Hepatocyte (in vitro differentiated cells): Measurements from ENCODE around the gene ARL16. TPM values are rescaled to one million over a fixed set of nuclear protein-coding genes. Genes with fewer than 3 reads are reported as not detected.

Experiments
- DNase-seq: peaks from one replicate; pipeline ENCODE4 v3.0.0-alpha.2; 2016; ENCODE audit warnings: low spot score
- H2AFZ ChIP-seq: fragments of 200-600 bp; sonication (generic); 2 replicates; pipeline ENCODE4 v1.6.0; 2016; ENCODE audit warnings: antibody characterized with exemption, mild to moderate bottlenecking
- H3K27ac ChIP-seq: fragments of 200-600 bp; sonication (generic); 2 replicates; pipeline ENCODE4 v1.5.1; 2016; ENCODE audit warnings: mild to moderate bottlenecking
- H3K27me3 ChIP-seq: fragments of 200-600 bp; sonication (generic); 2 replicates; pipeline ENCODE4 v1.6.1; 2016
- H3K36me3 ChIP-seq: fragments of 200-600 bp; sonication (generic); replicated peaks from 2 replicates; pipeline ENCODE4 v1.5.1; 2016; ENCODE audit warnings: low read depth; ENCODE audit not compliant: insufficient read depth
- H3K4me1 ChIP-seq: fragments of 200-600 bp; sonication (generic); 2 replicates; pipeline ENCODE4 v1.5.1; 2016; ENCODE audit warnings: mild to moderate bottlenecking, moderate library complexity; ENCODE audit not compliant: insufficient read depth
- H3K4me2 ChIP-seq: fragments of 200-600 bp; sonication (generic); 2 replicates; pipeline ENCODE4 v1.6.0; 2016
- H3K4me3 ChIP-seq: fragments of 200-600 bp; sonication (generic); 2 replicates; pipeline ENCODE4 v1.5.1; 2016; ENCODE audit warnings: mild to moderate bottlenecking
- H3K79me2 ChIP-seq: fragments of 200-600 bp; sonication (generic); 2 replicates; pipeline ENCODE4 v1.6.0; 2017; ENCODE audit warnings: mild to moderate bottlenecking
- H3K9me2 ChIP-seq: fragments of 200-600 bp; sonication (generic); replicated peaks from 2 replicates; pipeline ENCODE4 v1.6.0; 2017; ENCODE audit warnings: mild to moderate bottlenecking; ENCODE audit not compliant: insufficient read depth
- H3K9me3 ChIP-seq: fragments of 200-600 bp; sonication (generic); 2 replicates; pipeline ENCODE4 v1.5.1; 2016; ENCODE audit warnings: low read depth, mild to moderate bottlenecking
- H4K20me1 ChIP-seq: fragments of 200-600 bp; sonication (generic); 2 replicates; pipeline ENCODE4 v1.6.0; 2016; ENCODE audit warnings: mild to moderate bottlenecking; ENCODE audit not compliant: insufficient read depth, poor library complexity, severe bottlenecking
- CTCF ChIP-seq: fragments of 200-600 bp; sonication (generic); IDR thresholded peaks from 2 replicates; pipeline ENCODE4 v1.5.1; 2016; ENCODE audit warnings: antibody characterized with exemption, mild to moderate bottlenecking; ENCODE audit not compliant: poor library complexity
- EZH2 ChIP-seq: fragments of 200-600 bp; sonication (generic); IDR thresholded peaks from 2 replicates; pipeline ENCODE4 v1.6.1; 2016; ENCODE audit warnings: antibody characterized with exemption, mild to moderate bottlenecking, borderline replicate concordance
- EZH2phosphoT487 ChIP-seq: fragments of 200-600 bp; sonication (generic); IDR thresholded peaks from one replicate; pipeline ENCODE4 v1.6.1; 2018; ENCODE audit warnings: antibody characterized with exemption, mild to moderate bottlenecking, low read depth, moderate library complexity; ENCODE audit not compliant: unreplicated experiment, severe bottlenecking
- WGBS: methylation state at CpG from one replicate; pipeline ENCODE4 v1.1.6; 2016; ENCODE audit warnings: low lambda C conversion rate; ENCODE audit errors: missing lambda C conversion rate; 5-methylcytosine and 5-hydroxymethylcytosine counted together
- polyA plus RNA-seq: library from polyadenylated mRNA; unstranded; fragments of >200 nt; fragmentation: Nextera tagmentation; extraction: Ambion mirVana; gene quantifications from 2 replicates; pipeline ENCODE4 v1.2.1, GENCODE V29; 2016
- total RNA-seq: library from RNA; depleted of rRNA; stranded (reverse); fragments of >200 nt; gene quantifications from 2 replicates; pipeline ENCODE4 v1.2.3, GENCODE V29; 2014

The ARL16 gene
- total and polyA plus RNA-seq, 2 experiments from 2014 or later, result 38.8 to 70.6 TPM

- Histone ChIP-seq H3K79me2 (peaks cover 13% of the 10 kb centered on the region), H3K36me3 (no peaks in the 10 kb centered on the region), H3K4me1 (peaks cover 9% of the 10 kb centered on the region), H3K9me2 (no peaks in the 10 kb centered on the region), H3K27ac (no peak overlapping the region), H3K4me3 (no peak overlapping the region), H3K9me3 (no peaks in the 10 kb centered on the region), H3K4me2 (no peak overlapping the region), H2AFZ (no peak overlapping the region), H3K27me3 (no peaks in the 10 kb centered on the region), H4K20me1 (no peaks in the 10 kb centered on the region)
- WGBS, result 92% methylated on average over 4 of the region's 4 CpGs
- TF ChIP-seq CTCF (no peak), EZH2phosphoT487 (no peak), EZH2 (no peak)
- no peak for DNase-seq
Measured at GRCh38 chr17:81662002-81662401, 21.6 kb downstream of the ARL16 start.

GRCh38 chr17:81660441-81660840, 23.2 kb downstream of the ARL16 start:
- Histone ChIP-seq H3K27me3 (no peaks in the 10 kb centered on the region), H3K27ac (no peak overlapping the region), H3K36me3 (no peaks in the 10 kb centered on the region), H3K4me3 (no peak overlapping the region), H3K4me2 (no peak overlapping the region), H3K9me3 (no peaks in the 10 kb centered on the region), H3K4me1 (peaks cover 4% of the 10 kb centered on the region), H4K20me1 (no peaks in the 10 kb centered on the region), H3K79me2 (peaks cover 8% of the 10 kb centered on the region), H2AFZ (no peak overlapping the region), H3K9me2 (no peaks in the 10 kb centered on the region)
- no peak for DNase-seq
- 96% methylated on average over 9 of the region's 9 CpGs for WGBS
- TF ChIP-seq EZH2 (no peak), CTCF (no peak), EZH2phosphoT487 (no peak)

- no peak overlapping the region for H3K27ac ChIP-seq
- H3K27me3 ChIP-seq, result no peaks in the 10 kb centered on the region
- no peaks in the 10 kb centered on the region for H3K36me3 ChIP-seq
- no peaks in the 10 kb centered on the region for H3K4me1 ChIP-seq
- H3K4me3 ChIP-seq, result no peak overlapping the region
- WGBS, result 87% methylated on average over 5 of the region's 5 CpGs
- TF ChIP-seq CTCF (no peak), EZH2 (no peak), EZH2phosphoT487 (no peak)
- no peaks in the 10 kb centered on the region for H3K9me3 ChIP-seq
- no peak overlapping the region for H2AFZ ChIP-seq
- H3K4me2 ChIP-seq, result no peak overlapping the region
- H3K9me2 ChIP-seq, result no peaks in the 10 kb centered on the region
- no peak for DNase-seq
- no peaks in the 10 kb centered on the region for H4K20me1 ChIP-seq
- H3K79me2 ChIP-seq, result no peaks in the 10 kb centered on the region
Measured at GRCh38 chr17:81659038-81659437, 24.6 kb downstream of the ARL16 start.

GRCh38 chr17:81656835-81657234, 26.8 kb downstream of the ARL16 start:
- H3K79me2 ChIP-seq, result no peaks in the 10 kb centered on the region
- no peaks in the 10 kb centered on the region for H3K4me1 ChIP-seq
- H4K20me1 ChIP-seq, result no peaks in the 10 kb centered on the region
- no peak overlapping the region for H2AFZ ChIP-seq
- 69% methylated on average over 4 of the region's 4 CpGs for WGBS
- no peak overlapping the region for H3K4me3 ChIP-seq
- H3K27me3 ChIP-seq, result no peaks in the 10 kb centered on the region
- no peak overlapping the region for H3K27ac ChIP-seq
- H3K4me2 ChIP-seq, result no peak overlapping the region
- no peak for TF ChIP-seq EZH2phosphoT487
- TF ChIP-seq EZH2, result no peak
- TF ChIP-seq CTCF, result no peak
- H3K9me2 ChIP-seq, result no peaks in the 10 kb centered on the region
- no peaks in the 10 kb centered on the region for H3K36me3 ChIP-seq
- H3K9me3 ChIP-seq, result no peaks in the 10 kb centered on the region
- DNase-seq, result no peak
